Measurements from ENCODE around the gene CYP4Z1.

DNA sequence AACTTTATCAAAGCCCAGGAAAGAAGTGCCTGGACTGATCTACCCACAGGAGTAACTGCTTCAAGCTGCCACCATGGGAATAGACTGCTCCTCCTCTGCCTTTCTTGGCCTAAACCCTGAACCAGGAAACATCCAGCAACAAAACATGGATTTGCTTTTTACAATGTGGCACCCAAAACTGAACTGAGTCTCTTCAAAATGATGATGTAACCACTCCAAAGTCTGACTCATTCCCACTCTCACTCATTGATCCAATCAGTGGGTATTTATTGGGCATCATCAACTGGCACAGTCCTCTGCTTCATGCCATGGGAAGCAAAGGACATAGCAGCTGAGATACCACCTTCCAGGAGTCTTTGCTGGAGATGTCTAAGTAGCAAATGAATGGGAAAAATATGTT lies 93.7 kb downstream of the CYP4Z1 start:
- no peak for TF ChIP-seq CTCF (IDR thresholded peaks at IDR 0.05)
- no peak for TF ChIP-seq POLR2A (IDR thresholded peaks at IDR 0.05)
